Caco-2 (cell line): Measurements from ENCODE around the gene CDHR4. TPM values are rescaled to one million over a fixed set of nuclear protein-coding genes. Genes with fewer than 3 reads are reported as not detected.
"Not testable (repeated sequence)": the region's sequence is repeated elsewhere in the genome, so short reads cannot be mapped to it uniquely, and the experiment has no call there.

Experiments
- BruUV-seq: library from RNA; stranded (reverse); fragments of 400-500 nt; replicated peaks from 2 replicates; lab custom pipeline; 2021; lab: Mats Ljungman, UMichigan
- CTCF ChIA-PET: fragments of 300-600 bp; sonication (Branson Sonifier 250); formaldehyde crosslinking; loops from one replicate; lab custom pipeline; 2022; ENCODE audit warnings: antibody characterized with exemption; lab: Charles Lee
- POLR2A ChIA-PET: fragments of 300-600 bp; sonication (Branson Sonifier 250); formaldehyde crosslinking; loops from one replicate; lab custom pipeline; 2022; ENCODE audit warnings: antibody characterized with exemption; lab: Charles Lee
- DNase-seq, 2 experiments: peaks; one replicate each; pipeline versions ENCODE4 v3.0.0 to v3.0.0-alpha.2; 2020 to 2022
- H3K27me3 ChIP-seq: replicated peaks from 2 replicates; pipeline ENCODE4 v1.6.0; 2011; ENCODE audit warnings: low read length; ENCODE audit not compliant: control insufficient read depth, insufficient read depth
- H3K36me3 ChIP-seq: 2 replicates; pipeline ENCODE4 v1.5.1; 2011; ENCODE audit warnings: low read length; ENCODE audit not compliant: control insufficient read depth, insufficient read depth
- H3K4me1 ChIP-seq: fragments of 250-450 bp; sonication (Bioruptor Pico); 2 replicates; pipeline ENCODE4 v1.5.1; 2020; ENCODE audit warnings: mild to moderate bottlenecking
- H3K4me3 ChIP-seq: 2 replicates; pipeline ENCODE4 v1.5.1; 2011; ENCODE audit warnings: low read depth, mild to moderate bottlenecking, control low read depth, low read length
- H3K9me3 ChIP-seq: fragments of 250-450 bp; sonication (Bioruptor Pico); 2 replicates; pipeline ENCODE4 v1.5.1; 2020; ENCODE audit warnings: mild to moderate bottlenecking, moderate library complexity
- H3K27ac Mint-ChIP-seq: one replicate; pipeline ENCODE4 v1.8.0; 2022; ENCODE audit warnings: mixed read lengths; ENCODE audit not compliant: unreplicated experiment
- H3K27me3 Mint-ChIP-seq: one replicate; pipeline ENCODE4 v1.8.0; 2022; ENCODE audit warnings: mixed read lengths; ENCODE audit not compliant: insufficient read depth, unreplicated experiment
- H3K36me3 Mint-ChIP-seq: one replicate; pipeline ENCODE4 v1.8.0; 2022; ENCODE audit warnings: mild to moderate bottlenecking, mixed read lengths; ENCODE audit not compliant: insufficient read depth, unreplicated experiment
- H3K4me1 Mint-ChIP-seq: one replicate; pipeline ENCODE4 v1.8.0; 2022; ENCODE audit warnings: low read depth, mixed read lengths; ENCODE audit not compliant: unreplicated experiment
- H3K4me3 Mint-ChIP-seq: one replicate; pipeline ENCODE4 v1.8.0; 2022; ENCODE audit warnings: mild to moderate bottlenecking, moderate library complexity, mixed read lengths; ENCODE audit not compliant: unreplicated experiment
- H3K9me3 Mint-ChIP-seq: one replicate; pipeline ENCODE4 v1.8.0; 2022; ENCODE audit warnings: mixed read lengths; ENCODE audit not compliant: unreplicated experiment
- intact Hi-C: fragments of 100-400 bp; cut with micrococcal nuclease; formaldehyde crosslinking; loops from one replicate; pipeline ENCODE4 v1.10.0; 2022; ENCODE audit not compliant: unreplicated experiment
- total RNA-seq: library from RNA; stranded (reverse); gene quantifications from 2 replicates; pipeline ENCODE4 v1.2.3, GENCODE V29; 2022
- TF ChIP-seq, protein P1 (sequence below), 2 experiments: fragments of 200-600 bp in 1 of 2; IDR thresholded peaks; 1 replicate in 1 of 2; 2 replicates in 1 of 2; pipeline versions ENCODE4 v1.5.1 to v1.8.0; 2011 to 2022; ENCODE audit warnings: antibody characterized with exemption in 1 of 2, control low read depth in 1 of 2, inconsistent platforms in 1 of 2, low read depth in 1 of 2, low read length in 1 of 2, mild to moderate bottlenecking in 1 of 2, moderate library complexity in 1 of 2; ENCODE audit not compliant: insufficient read depth in 1 of 2, severe bottlenecking in 1 of 2, unreplicated experiment in 1 of 2

The CDHR4 gene
- total RNA-seq, 1 experiment from 2014 or later: not detected

DNA sequence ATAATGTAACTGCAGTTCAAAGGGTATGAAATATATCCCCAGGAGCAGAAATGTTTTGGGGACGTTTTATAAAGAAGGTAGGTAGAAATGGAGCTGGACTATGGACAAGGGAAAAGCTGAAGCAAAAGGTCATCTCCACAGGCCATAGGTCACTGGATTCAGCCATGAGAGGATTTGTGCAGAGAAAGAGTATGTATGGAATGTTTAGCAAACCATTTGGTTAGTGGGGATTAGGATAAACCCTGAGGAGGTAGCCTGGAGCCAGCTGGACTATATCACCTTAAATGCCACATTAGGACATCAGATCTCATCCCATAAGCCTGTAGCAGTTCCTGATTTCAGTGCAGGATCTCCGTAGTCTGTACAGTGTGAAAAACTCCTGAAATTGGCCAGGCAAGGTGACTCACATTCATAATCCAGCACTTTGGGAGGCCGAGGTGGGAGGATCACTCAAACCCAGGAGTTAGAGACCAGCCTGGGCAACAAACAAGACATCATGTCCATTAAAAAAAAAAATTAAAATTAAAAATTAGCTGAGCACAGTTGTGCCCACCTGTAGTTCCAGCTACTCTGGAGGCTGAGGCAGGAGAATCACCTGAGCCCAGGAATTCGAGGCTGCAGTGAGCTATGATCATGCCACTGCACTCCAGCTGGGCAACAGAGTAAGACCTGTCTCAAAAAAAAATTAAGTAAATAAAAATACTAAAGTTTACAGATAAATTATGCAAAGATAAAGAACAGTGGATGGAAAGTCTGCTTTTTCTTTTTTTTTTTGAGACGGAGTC is 18.1 kb downstream of the CDHR4 start:
- Mint-ChIP-seq H3K4me1 (peaks cover 14% of the 10 kb centered on the region), H3K27ac (peak overlapping the region; percentile 73), H3K9me3 (no peaks in the 10 kb centered on the region), H3K27me3 (no peaks in the 10 kb centered on the region), H3K4me3 (peak overlapping the region; percentile 16), H3K36me3 (peaks cover 53% of the 10 kb centered on the region)
- Histone ChIP-seq H3K4me3 (no peak overlapping the region), H3K9me3 (no peaks in the 10 kb centered on the region), H3K27me3 (no peaks in the 10 kb centered on the region), H3K4me1 (peaks cover 22% of the 10 kb centered on the region), H3K36me3 (peaks cover 4% of the 10 kb centered on the region)
- intact Hi-C loops: no loop called here
- CTCF ChIA-PET: interaction anchor here (0.6 kb wide), 1 partner anchor 9 kb away, joined by 3 read pairs; no protein-coding TSS in a partner anchor
- BruUV-seq: no TSS peak
- DNase-seq: peak; percentile 57 to 62
- POLR2A ChIA-PET: interaction anchor here (0.6 to 1.0 kb wide), 2 partner anchors 58 to 695 kb away, joined by 3 to 4 read pairs; partner anchors contain the start of gene GMPPB
- TF ChIP-seq, protein P1, sequence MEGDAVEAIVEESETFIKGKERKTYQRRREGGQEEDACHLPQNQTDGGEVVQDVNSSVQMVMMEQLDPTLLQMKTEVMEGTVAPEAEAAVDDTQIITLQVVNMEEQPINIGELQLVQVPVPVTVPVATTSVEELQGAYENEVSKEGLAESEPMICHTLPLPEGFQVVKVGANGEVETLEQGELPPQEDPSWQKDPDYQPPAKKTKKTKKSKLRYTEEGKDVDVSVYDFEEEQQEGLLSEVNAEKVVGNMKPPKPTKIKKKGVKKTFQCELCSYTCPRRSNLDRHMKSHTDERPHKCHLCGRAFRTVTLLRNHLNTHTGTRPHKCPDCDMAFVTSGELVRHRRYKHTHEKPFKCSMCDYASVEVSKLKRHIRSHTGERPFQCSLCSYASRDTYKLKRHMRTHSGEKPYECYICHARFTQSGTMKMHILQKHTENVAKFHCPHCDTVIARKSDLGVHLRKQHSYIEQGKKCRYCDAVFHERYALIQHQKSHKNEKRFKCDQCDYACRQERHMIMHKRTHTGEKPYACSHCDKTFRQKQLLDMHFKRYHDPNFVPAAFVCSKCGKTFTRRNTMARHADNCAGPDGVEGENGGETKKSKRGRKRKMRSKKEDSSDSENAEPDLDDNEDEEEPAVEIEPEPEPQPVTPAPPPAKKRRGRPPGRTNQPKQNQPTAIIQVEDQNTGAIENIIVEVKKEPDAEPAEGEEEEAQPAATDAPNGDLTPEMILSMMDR (IDR thresholded peaks at IDR 0.05; ENCODE audit: insufficient read depth in 1 of 2, low read depth in 1 of 2, low read length in 1 of 2, severe bottlenecking in 1 of 2, unreplicated experiment in 1 of 2): no peak

DNA sequence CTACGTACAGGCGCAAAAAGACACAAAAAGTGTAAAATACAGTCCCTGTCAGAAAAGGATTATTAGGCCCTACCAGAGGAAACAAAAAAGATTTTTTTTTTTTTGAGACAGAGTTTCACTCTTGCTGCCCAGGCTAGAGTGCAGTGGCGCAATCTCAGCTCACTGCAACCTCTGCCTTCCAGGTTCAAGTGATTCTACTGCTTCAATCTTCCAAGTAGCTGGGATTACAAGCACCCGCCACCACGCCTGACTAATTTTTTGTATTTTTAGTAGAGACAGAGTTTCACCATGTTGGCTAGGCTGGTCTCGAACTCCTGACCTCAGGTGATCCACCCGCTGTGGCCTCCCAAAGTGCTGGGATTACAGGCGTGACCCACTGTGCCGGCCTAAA is 18.7 kb downstream of the CDHR4 start:
- H3K36me3 ChIP-seq, H3K27me3 Mint-ChIP-seq, H3K4me3 Mint-ChIP-seq, intact Hi-C loops, H3K4me3 ChIP-seq, H3K9me3 ChIP-seq, DNase-seq, H3K27me3 ChIP-seq, H3K9me3 Mint-ChIP-seq, BruUV-seq: not testable (repeated sequence)
- ChIA-PET CTCF (interaction anchor here (0.6 kb wide), 1 partner anchor 10 kb away, joined by 3 read pairs; no protein-coding TSS in a partner anchor), POLR2A (interaction anchor here (1.0 kb wide), 1 partner anchor 57 kb away, joined by 3 read pairs; the partner anchor contains the start of gene GMPPB)
- H3K27ac Mint-ChIP-seq: peak overlapping the region; percentile 73
- peaks cover 14% of the 10 kb centered on the region for H3K4me1 Mint-ChIP-seq
- peaks cover 50% of the 10 kb centered on the region for H3K36me3 Mint-ChIP-seq
- peaks cover 22% of the 10 kb centered on the region for H3K4me1 ChIP-seq

- H3K27me3 ChIP-seq: no peaks in the 10 kb centered on the region
- peak overlapping the region; percentile 73 for H3K27ac Mint-ChIP-seq
- ChIA-PET CTCF (no interaction called here), POLR2A (no interaction called here)
- peaks cover 4% of the 10 kb centered on the region for H3K36me3 ChIP-seq
- peaks cover 22% of the 10 kb centered on the region for H3K4me1 ChIP-seq
- no peak overlapping the region for H3K4me3 ChIP-seq
- peaks cover 50% of the 10 kb centered on the region for H3K36me3 Mint-ChIP-seq
- H3K9me3 Mint-ChIP-seq: no peaks in the 10 kb centered on the region
- no peak overlapping the region for H3K4me3 Mint-ChIP-seq
- no TSS peak for BruUV-seq
- TF ChIP-seq, protein P1 (IDR thresholded peaks at IDR 0.05; ENCODE audit: insufficient read depth in 1 of 2, low read depth in 1 of 2, low read length in 1 of 2, severe bottlenecking in 1 of 2, unreplicated experiment in 1 of 2): no peak
- intact Hi-C loops: no loop called here
- H3K4me1 Mint-ChIP-seq: peaks cover 14% of the 10 kb centered on the region
- H3K9me3 ChIP-seq: no peaks in the 10 kb centered on the region
- DNase-seq: no peak
- no peaks in the 10 kb centered on the region for H3K27me3 Mint-ChIP-seq
Measured at GRCh38 chr3:49780080-49780974, 19.3 kb downstream of the CDHR4 start.
